Pancreas (tissue), 10 donors: ENCODE measurements around the gene PFKFB4. TPM values are rescaled to one million over a fixed set of nuclear protein-coding genes. Genes with fewer than 3 reads are reported as not detected.
A peak's percentile ranks its signal among the peaks of the same experiment; 100 is the strongest.

Source experiments
- ATAC-seq, 4 donors: fragments of 200-7000 bp; cut with Tn5 transposase; one replicate each; pipeline versions ENCODE4 v1.8.0 to v1.9.1; 2020; ENCODE audit warnings: mild to moderate bottlenecking in 4 of 4, moderate library complexity in 4 of 4
- DNase-seq, 6 donors: peaks; one replicate each; pipeline ENCODE4 v3.0.0-alpha.2; 2020
- FAIRE-seq: peaks from 2 replicates; lab custom pipeline; 2012; peaks lifted over from hg19 to GRCh38; lab: Jason Lieb, UNC
- H3K27ac ChIP-seq, 4 donors: fragments of 200-600 bp; sonication (generic); 1 replicate in 3 of 4; 2 replicates in 1 of 4; pipeline versions ENCODE4 v1.5.0 to v1.8.0; 2020
- H3K27me3 ChIP-seq, 4 donors: fragments of 200-600 bp; one replicate each; pipeline ENCODE4 v1.8.0; 2021
- H3K36me3 ChIP-seq, 3 donors: fragments of 200-600 bp; sonication (generic) in 1 of 3; one replicate each; pipeline versions ENCODE4 v1.5.0 to v1.8.0; 2020 to 2021
- H3K4me1 ChIP-seq, 3 donors: fragments of 200-600 bp; one replicate each; pipeline ENCODE4 v1.8.0; 2021
- H3K4me3 ChIP-seq, 4 donors: fragments of 200-600 bp; sonication (generic) in 2 of 4; one replicate each; pipeline versions ENCODE4 v1.5.0 to v1.8.0; 2020 to 2021
- H3K9me3 ChIP-seq, 4 donors: fragments of 200-600 bp; one replicate each; pipeline ENCODE4 v1.8.0; 2021
- WGBS, 2 donors: extraction: QIAGEN DNeasy Blood & Tissue Kit; methylation state at CpG; one replicate each; pipeline ENCODE4 v1.1.7; 2013; 5-methylcytosine and 5-hydroxymethylcytosine counted together
- intact Hi-C, 3 donors: fragments of 100-400 bp; cut with DNase I; formaldehyde crosslinking; loops; one replicate each; pipeline versions ENCODE4 v1.11.1 to v1.14.2; 2022
- microRNA-seq, 2 donors: library from miRNA; unstranded; fragments of <30 nt; microRNA quantifications; one replicate each; pipeline versions ENCODE4 to v1.1.0, GENCODE V29; 2019 to 2020
- polyA plus RNA-seq, 2 donors: library from polyadenylated mRNA; stranded (reverse); fragments of 200-250 nt; gene quantifications; one replicate each; pipeline ENCODE4 v1.2.3, GENCODE V29; 2013
- total RNA-seq, 6 donors: library from RNA; stranded (reverse); fragmentation: NEBNext Ultra II Directional in 4 of 6; extraction: Animal tissue kit (Norgen Biotek cat#: 25700) in 4 of 6; gene quantifications; one replicate each; pipeline versions ENCODE4 v1.2.1 to v1.2.4, GENCODE V29; 2021 to 2023
- TF ChIP-seq, protein P1 (sequence below), 4 donors: fragments of 200-600 bp; sonication (generic) in 3 of 4; IDR thresholded peaks; one replicate each; pipeline versions ENCODE4 v1.5.0 to v1.8.0; 2021; ENCODE audit warnings: antibody characterized with exemption in 4 of 4
- donor health status: healthy with polysubstance abuse.
- donor health status: DM: no; HTN: no; CAD: no; lungs with moderate emphysema.
- donor health status: DM: no; HTN: no; CAD: no.
- donor health status: control.
- donor health status: control.
- donor health status: Bipolar disorder and iron deficiency.
- donor health status: DM: yes; HTN: yes; CAD: no.
- donor health status: DM: no; HTN: no; CAD: no.
- donor health status: DM: no; HTN: no; CAD: no.
- donor health status: DM: yes; HTN: yes; CAD: no.

Gene PFKFB4
- total and polyA plus RNA-seq, 8 donors: 7.4 to 12.2 (median 8.5) TPM

DNA sequence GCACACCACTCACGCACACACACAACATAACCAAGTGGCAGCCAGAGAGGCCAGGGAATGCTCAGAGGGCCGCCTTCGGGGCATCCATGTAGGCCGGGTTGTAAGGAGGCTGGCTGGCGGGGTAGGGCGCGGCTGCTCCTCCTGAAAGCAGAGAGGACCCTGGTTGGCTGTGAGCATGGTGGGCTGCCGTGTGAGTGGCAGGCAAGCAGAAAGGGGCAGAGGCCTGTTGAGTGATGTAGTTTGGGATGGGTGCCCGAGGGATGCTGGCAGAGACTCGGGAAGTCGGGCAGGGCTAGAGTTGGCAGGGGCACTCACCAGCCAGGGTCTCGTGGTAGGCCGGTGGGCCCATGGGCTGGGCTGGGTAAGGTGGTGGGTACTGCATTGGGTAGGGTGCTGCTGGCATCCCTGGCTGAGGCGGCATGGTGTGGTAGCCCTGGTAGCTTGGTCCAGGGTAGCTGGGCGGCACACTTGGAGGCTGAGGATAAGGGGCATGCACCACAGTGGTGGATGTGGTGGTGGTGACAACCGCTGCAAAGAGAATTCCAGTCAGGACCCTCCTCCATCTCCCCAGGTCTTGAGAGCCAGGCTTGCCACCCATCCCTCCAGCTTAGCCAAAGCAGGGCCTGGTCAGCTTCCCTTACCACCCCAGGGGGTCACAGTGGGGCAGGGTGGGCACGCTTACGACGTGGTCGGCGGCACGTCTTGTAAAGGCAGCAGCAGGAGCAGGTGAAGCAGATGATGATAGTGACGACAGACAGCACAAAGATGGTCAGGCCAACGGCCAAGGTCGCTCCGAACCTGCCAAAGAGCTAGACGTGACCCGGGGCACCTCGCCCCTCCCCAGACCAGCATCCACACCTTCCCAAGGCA is 87.3 kb downstream of the PFKFB4 start:
- ATAC-seq (no peak), DNase-seq (peak in 2 of 6 donors; percentile 35 to 77), FAIRE-seq (no peak)
- Histone ChIP-seq H3K27ac (no peak overlapping the region), H3K9me3 (no peaks in the 10 kb centered on the region), H3K4me1 (peaks cover 25 to 55% (median 37%) of the 10 kb centered on the region in 3 donors), H3K36me3 (no peaks in the 10 kb centered on the region), H3K27me3 (no peaks in the 10 kb centered on the region), H3K4me3 (no peak overlapping the region)
- TF ChIP-seq, protein P1, sequence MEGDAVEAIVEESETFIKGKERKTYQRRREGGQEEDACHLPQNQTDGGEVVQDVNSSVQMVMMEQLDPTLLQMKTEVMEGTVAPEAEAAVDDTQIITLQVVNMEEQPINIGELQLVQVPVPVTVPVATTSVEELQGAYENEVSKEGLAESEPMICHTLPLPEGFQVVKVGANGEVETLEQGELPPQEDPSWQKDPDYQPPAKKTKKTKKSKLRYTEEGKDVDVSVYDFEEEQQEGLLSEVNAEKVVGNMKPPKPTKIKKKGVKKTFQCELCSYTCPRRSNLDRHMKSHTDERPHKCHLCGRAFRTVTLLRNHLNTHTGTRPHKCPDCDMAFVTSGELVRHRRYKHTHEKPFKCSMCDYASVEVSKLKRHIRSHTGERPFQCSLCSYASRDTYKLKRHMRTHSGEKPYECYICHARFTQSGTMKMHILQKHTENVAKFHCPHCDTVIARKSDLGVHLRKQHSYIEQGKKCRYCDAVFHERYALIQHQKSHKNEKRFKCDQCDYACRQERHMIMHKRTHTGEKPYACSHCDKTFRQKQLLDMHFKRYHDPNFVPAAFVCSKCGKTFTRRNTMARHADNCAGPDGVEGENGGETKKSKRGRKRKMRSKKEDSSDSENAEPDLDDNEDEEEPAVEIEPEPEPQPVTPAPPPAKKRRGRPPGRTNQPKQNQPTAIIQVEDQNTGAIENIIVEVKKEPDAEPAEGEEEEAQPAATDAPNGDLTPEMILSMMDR (IDR thresholded peaks at IDR 0.05): no peak
- 80 to 83% methylated on average over 29 of the region's 29 CpGs for WGBS, 2 donors
- intact Hi-C loops: loop anchor here in 1 of 3 donors (5.0 kb wide), 1 partner anchor 83 kb away; no protein-coding TSS in a partner anchor

DNA sequence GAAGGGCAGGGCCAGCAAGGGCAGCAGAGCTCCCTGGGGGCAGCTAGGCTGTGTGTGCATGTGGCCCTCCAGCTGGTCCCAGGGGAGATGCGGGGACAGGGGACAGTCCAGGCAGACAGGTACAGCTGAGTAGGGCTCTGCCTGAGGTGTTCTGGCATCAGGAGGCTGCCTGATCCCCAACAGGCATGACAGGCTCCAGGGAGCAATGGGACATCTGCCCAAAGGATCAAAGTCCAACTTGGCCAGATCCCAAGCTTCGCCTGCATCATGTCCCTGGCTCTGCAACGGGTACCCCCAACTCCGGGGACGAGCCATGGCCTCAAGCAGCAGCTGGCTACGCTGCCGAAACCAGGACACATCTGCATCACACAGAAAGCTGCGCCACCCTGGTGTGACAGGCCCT is 88.3 kb downstream of the PFKFB4 start:
- TF ChIP-seq, protein P1 (IDR thresholded peaks at IDR 0.05): no peak
- Histone ChIP-seq H3K4me1 (peaks cover 25 to 51% (median 35%) of the 10 kb centered on the region in 3 donors), H3K36me3 (no peaks in the 10 kb centered on the region), H3K27me3 (no peaks in the 10 kb centered on the region), H3K27ac (peak overlapping the region; percentile 18 to 100 (median 74)), H3K4me3 (no peak overlapping the region), H3K9me3 (no peaks in the 10 kb centered on the region)
- 31 to 32% methylated on average over 8 of the region's 8 CpGs for WGBS, 2 donors
- FAIRE-seq (no peak), ATAC-seq (no peak), DNase-seq (peak in 4 of 6 donors; percentile 57 to 73 (median 64))
- intact Hi-C loops: loop anchor here in 1 of 3 donors (5.0 kb wide), 1 partner anchor 84 kb away; no protein-coding TSS in a partner anchor

Small RNA genes lying within 50 kb of the gene (microRNA-seq; reads per million reads assigned to microRNA genes)
- gene MIR6823 (0 reads per million in 2 donors), gene MIR711 (0 reads per million in 2 donors)

Other genes starting within 250 kb of the PFKFB4 start
- gene SPINK8, start 223.1 kb downstream of the PFKFB4 start, total RNA-seq: not detected
- gene SPINK8, start 223.1 kb downstream of the PFKFB4 start, polyA plus RNA-seq: not detected
- gene FBXW12, start 184.6 kb downstream of the PFKFB4 start, total RNA-seq: 1 to 10 TPM; 3.3 to 9.6 (median 6.2) TPM
- 1 to 10 TPM; 2.7 to 5.6 TPM for gene FBXW12, start 184.6 kb downstream of the PFKFB4 start, polyA plus RNA-seq
- gene PLXNB1, start 126.7 kb downstream of the PFKFB4 start, total RNA-seq: 100 to 1,000 TPM in 1 of 6 donors, 10 to 100 TPM in 5; 47.8 to 103 (median 65.1) TPM
- 100 to 1,000 TPM; 286 to 372 TPM for gene PLXNB1, start 126.7 kb downstream of the PFKFB4 start, polyA plus RNA-seq
- gene CCDC51, start 116.7 kb downstream of the PFKFB4 start, total RNA-seq: 1 to 10 TPM; 1.6 to 4.3 (median 3.3) TPM
- gene CCDC51, start 116.7 kb downstream of the PFKFB4 start, polyA plus RNA-seq: 1 to 10 TPM; 2.5 to 5.8 TPM
- gene TMA7, start 116.5 kb downstream of the PFKFB4 start, total RNA-seq: 10 to 100 TPM; 59.0 to 83.8 (median 68.0) TPM
- gene TMA7, start 116.5 kb downstream of the PFKFB4 start, polyA plus RNA-seq: 100 to 1,000 TPM; 278 to 320 TPM
- gene ATRIP, start 110.1 kb downstream of the PFKFB4 start, total RNA-seq: 1 to 10 TPM; 2.0 to 3.4 (median 2.9) TPM
- gene ATRIP, start 110.1 kb downstream of the PFKFB4 start, polyA plus RNA-seq: 1 to 10 TPM; 4.3 to 4.8 TPM
- 10 to 100 TPM; 39.2 to 81.6 (median 45.3) TPM for gene SHISA5, start 52.6 kb downstream of the PFKFB4 start, total RNA-seq
- gene SHISA5, start 52.6 kb downstream of the PFKFB4 start, polyA plus RNA-seq: 10 to 100 TPM; 29.9 to 49.4 TPM
- not detected for gene UCN2, start 7.0 kb upstream of the PFKFB4 start, total RNA-seq
- gene UCN2, start 7.0 kb upstream of the PFKFB4 start, polyA plus RNA-seq: under 1 TPM in 1 of 2 donors, not detected in 1; 0.19 TPM
- gene COL7A1, start 38.5 kb upstream of the PFKFB4 start, total RNA-seq: 1 to 10 TPM in 2 of 6 donors, under 1 TPM in 4; 0.41 to 3.2 (median 0.79) TPM
- 10 to 100 TPM in 1 of 2 donors, 1 to 10 TPM in 1; 9.9 to 12.6 TPM for gene COL7A1, start 38.5 kb upstream of the PFKFB4 start, polyA plus RNA-seq
- 100 to 1,000 TPM in 3 of 6 donors, 10 to 100 TPM in 3; 78.6 to 113 (median 97.4) TPM for gene UQCRC1, start 52.8 kb upstream of the PFKFB4 start, total RNA-seq
- gene UQCRC1, start 52.8 kb upstream of the PFKFB4 start, polyA plus RNA-seq: 100 to 1,000 TPM in 1 of 2 donors, 10 to 100 TPM in 1; 89.5 to 110 TPM
- gene TMEM89, start 65.0 kb upstream of the PFKFB4 start, total RNA-seq: not detected
- not detected for gene TMEM89, start 65.0 kb upstream of the PFKFB4 start, polyA plus RNA-seq
- 10 to 100 TPM in 2 of 6 donors, 1 to 10 TPM in 4; 6.2 to 15.9 (median 8.9) TPM for gene SLC26A6, start 78.7 kb upstream of the PFKFB4 start, total RNA-seq
- gene SLC26A6, start 78.7 kb upstream of the PFKFB4 start, polyA plus RNA-seq: 10 to 100 TPM; 25.2 to 32.1 TPM
- 1 to 10 TPM in 4 of 6 donors, under 1 TPM in 2; 0.51 to 1.8 (median 1.1) TPM for gene CELSR3, start 106.1 kb upstream of the PFKFB4 start, total RNA-seq
- gene CELSR3, start 106.1 kb upstream of the PFKFB4 start, polyA plus RNA-seq: 10 to 100 TPM in 1 of 2 donors, 1 to 10 TPM in 1; 6.3 to 13.9 TPM
- gene NCKIPSD, start 129.1 kb upstream of the PFKFB4 start, total RNA-seq: 10 to 100 TPM in 1 of 6 donors, 1 to 10 TPM in 5; 5.4 to 10.2 (median 7.2) TPM
- gene NCKIPSD, start 129.1 kb upstream of the PFKFB4 start, polyA plus RNA-seq: 10 to 100 TPM; 12.0 to 17.0 TPM
- 10 to 100 TPM; 19.1 to 47.1 (median 29.3) TPM for gene IP6K2, start 160.4 kb upstream of the PFKFB4 start, total RNA-seq
- gene IP6K2, start 160.4 kb upstream of the PFKFB4 start, polyA plus RNA-seq: 100 to 1,000 TPM; 105 to 107 TPM